ENCODE data around the gene SMYD4. TPM values are rescaled to one million over a fixed set of nuclear protein-coding genes. Genes with fewer than 3 reads are reported as not detected.

The SMYD4 gene
- polyA plus RNA-seq, 1 donor from 2014 or later = 6.8 TPM

GRCh38 chr17:1759529-1759928 is 70.2 kb downstream of the SMYD4 start:
- Histone ChIP-seq H3K9me3 (ENCODE audit: low read length) (no peaks in the 10 kb centered on the region), H3K9ac (ENCODE audit: low read length) (no peak overlapping the region), H2AFZ (ENCODE audit: low read depth, low read length) (no peak overlapping the region), H3K79me2 (replicated peaks; ENCODE audit: insufficient read depth, low read length) (no peaks in the 10 kb centered on the region), H3K4me3 (ENCODE audit: low read length) (no peak overlapping the region), H3K27ac (ENCODE audit: low read length) (no peak overlapping the region), H4K20me1 (ENCODE audit: insufficient read depth) (no peaks in the 10 kb centered on the region), H3K36me3 (ENCODE audit: insufficient read depth, low read length) (no peaks in the 10 kb centered on the region), H3K4me2 (ENCODE audit: low read length) (no peak overlapping the region), H3K9me2 (ENCODE audit: insufficient read depth, low read length) (no peaks in the 10 kb centered on the region), H3F3A (ENCODE audit: insufficient read depth, low read length, poor library complexity, severe bottlenecking) (no peaks in the 10 kb centered on the region), H3K27me3 (ENCODE audit: insufficient read depth, low read depth, low read length) (no peaks in the 10 kb centered on the region)
- no peak for TF ChIP-seq EP300 (conservative IDR thresholded peaks at IDR 0.05; ENCODE audit: poor library complexity, severe bottlenecking)
- no peak for TF ChIP-seq CTCF (IDR thresholded peaks at IDR 0.05; ENCODE audit: poor library complexity, severe bottlenecking)
- no peak for TF ChIP-seq RAD21 (conservative IDR thresholded peaks at IDR 0.05)
- no peak for TF ChIP-seq REST (IDR thresholded peaks at IDR 0.05; ENCODE audit: borderline replicate concordance)
- no peak for TF ChIP-seq EZH2 (IDR thresholded peaks at IDR 0.05; ENCODE audit: borderline replicate concordance, insufficient read depth, low read length, poor library complexity, severe bottlenecking)
- TF ChIP-seq SMC3 (conservative IDR thresholded peaks at IDR 0.05; ENCODE audit: poor library complexity) = no peak
- no peak for TF ChIP-seq POLR2AphosphoS5 (IDR thresholded peaks at IDR 0.05)
- TF ChIP-seq TAF1 (IDR thresholded peaks at IDR 0.05; ENCODE audit: low read depth) = no peak
- no peak for TF ChIP-seq MXI1 (conservative IDR thresholded peaks at IDR 0.05; ENCODE audit: poor library complexity, severe bottlenecking)

GRCh38 chr17:1758807-1759206 is 70.9 kb downstream of the SMYD4 start:
- H3K4me3 ChIP-seq (ENCODE audit: low read length) = no peak overlapping the region
- H4K20me1 ChIP-seq (ENCODE audit: insufficient read depth) = no peaks in the 10 kb centered on the region
- H3K36me3 ChIP-seq (ENCODE audit: insufficient read depth, low read length) = no peaks in the 10 kb centered on the region
- H3K27ac ChIP-seq (ENCODE audit: low read length) = no peak overlapping the region
- H3K9ac ChIP-seq (ENCODE audit: low read length) = no peak overlapping the region
- no peak for TF ChIP-seq SMC3 (conservative IDR thresholded peaks at IDR 0.05; ENCODE audit: poor library complexity)
- TF ChIP-seq REST (IDR thresholded peaks at IDR 0.05; ENCODE audit: borderline replicate concordance) = no peak
- no peak for TF ChIP-seq CTCF (IDR thresholded peaks at IDR 0.05; ENCODE audit: poor library complexity, severe bottlenecking)
- H3K27me3 ChIP-seq (ENCODE audit: insufficient read depth, low read depth, low read length) = no peaks in the 10 kb centered on the region
- H3K79me2 ChIP-seq (replicated peaks; ENCODE audit: insufficient read depth, low read length) = no peaks in the 10 kb centered on the region
- H3K9me3 ChIP-seq (ENCODE audit: low read length) = no peaks in the 10 kb centered on the region
- no peaks in the 10 kb centered on the region for H3F3A ChIP-seq (ENCODE audit: insufficient read depth, low read length, poor library complexity, severe bottlenecking)
- H2AFZ ChIP-seq (ENCODE audit: low read depth, low read length) = no peak overlapping the region
- no peaks in the 10 kb centered on the region for H3K9me2 ChIP-seq (ENCODE audit: insufficient read depth, low read length)
- H3K4me2 ChIP-seq (ENCODE audit: low read length) = no peak overlapping the region

All from neural cell (in vitro differentiated cells).